AG20443 (cell line): ENCODE results near the gene AP4E1.
"Not testable (repeated sequence)": the region's sequence is repeated elsewhere in the genome, so short reads cannot be mapped to it uniquely, and the experiment has no call there.

Experiments
- DNase-seq: peaks from one replicate; pipeline ENCODE4 v3.0.0; 2012; ENCODE audit warnings: low spot score, mixed read lengths

The AP4E1 gene

DNA sequence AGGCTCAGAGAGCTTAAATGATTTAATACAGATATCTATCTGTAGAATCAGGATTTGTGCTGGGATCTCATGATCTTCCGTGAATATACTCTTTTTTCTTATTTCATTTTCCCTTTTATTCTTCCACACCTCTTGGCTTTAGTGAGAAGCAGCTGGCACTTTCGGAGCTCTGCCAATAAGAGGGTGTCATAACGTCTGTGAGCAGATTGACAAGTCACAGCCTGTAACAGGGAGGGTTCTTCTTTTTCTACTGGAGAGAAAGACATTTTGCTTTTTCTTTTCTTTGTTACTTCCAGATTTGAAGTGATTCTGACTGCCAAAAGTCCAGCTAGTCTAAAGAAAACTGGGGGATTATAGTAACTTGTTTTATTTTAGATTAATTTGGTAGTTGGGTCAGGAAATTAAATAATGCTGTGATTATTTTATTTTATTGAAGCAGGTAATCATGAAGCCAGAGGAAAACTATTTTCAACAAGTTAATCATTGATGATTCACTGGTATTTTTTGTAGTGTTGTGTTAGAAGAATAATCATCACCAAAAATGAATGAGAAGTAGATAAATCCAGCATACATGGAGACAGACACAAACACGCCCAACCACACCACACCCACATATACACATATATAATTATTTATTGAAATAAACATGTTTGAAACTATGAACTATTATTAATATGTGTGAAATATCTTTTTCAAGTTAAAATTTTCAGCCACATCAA lies 116.4 kb downstream of the AP4E1 start:
- peak; percentile 26 for DNase-seq

GRCh38 chr15:51025454-51025846 lies 117.0 kb downstream of the AP4E1 start:
- no peak for DNase-seq

GRCh38 chr15:51030649-51031316 lies 122.3 kb downstream of the AP4E1 start:
- peak; percentile 73 for DNase-seq

- not testable (repeated sequence) for DNase-seq
Measured at GRCh38 chr15:51037474-51037873, 129.0 kb downstream of the AP4E1 start.

GRCh38 chr15:51038162-51038973 lies 129.9 kb downstream of the AP4E1 start:
- no peak for DNase-seq

DNA sequence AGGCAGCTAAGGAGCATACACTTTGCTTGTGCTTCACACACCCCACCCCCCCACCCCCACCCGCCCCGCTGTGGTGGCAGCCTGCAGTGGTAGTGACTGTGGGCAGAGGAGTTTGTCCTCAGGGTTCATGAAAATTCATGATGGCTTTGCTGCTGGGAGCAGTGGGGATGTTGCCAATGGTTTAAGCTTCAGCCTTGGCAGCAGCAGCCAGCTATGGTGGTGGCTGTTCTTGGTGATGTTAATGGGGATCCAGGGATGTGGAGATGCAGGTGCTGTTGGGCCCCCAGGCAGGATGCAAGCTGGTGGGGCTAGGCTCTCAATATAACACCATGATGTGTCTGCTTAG lies 130.5 kb downstream of the AP4E1 start:
- DNase-seq: no peak

GRCh38 chr15:51044037-51044727 lies 135.7 kb downstream of the AP4E1 start:
- no peak for DNase-seq

DNA sequence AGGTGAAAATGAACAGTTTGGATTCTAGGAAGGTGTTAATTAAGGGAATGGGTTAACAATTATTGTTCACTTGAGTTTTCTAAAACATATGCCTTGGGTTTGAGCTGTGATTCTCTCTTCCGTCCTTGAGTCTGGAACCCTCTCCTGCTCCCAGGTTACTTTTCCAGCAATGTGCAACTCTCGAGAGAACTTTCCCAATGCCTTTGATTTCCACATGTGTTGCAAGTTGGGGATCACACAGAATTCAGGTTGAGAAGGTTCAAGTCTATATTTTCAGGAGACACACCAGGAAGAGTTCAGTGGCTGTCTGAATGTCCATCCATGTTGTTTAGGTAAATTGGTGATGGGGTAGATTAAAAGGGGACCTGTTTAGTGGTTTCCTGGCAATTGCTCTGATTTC lies 137.5 kb downstream of the AP4E1 start:
- peak; percentile 2 for DNase-seq

DNA sequence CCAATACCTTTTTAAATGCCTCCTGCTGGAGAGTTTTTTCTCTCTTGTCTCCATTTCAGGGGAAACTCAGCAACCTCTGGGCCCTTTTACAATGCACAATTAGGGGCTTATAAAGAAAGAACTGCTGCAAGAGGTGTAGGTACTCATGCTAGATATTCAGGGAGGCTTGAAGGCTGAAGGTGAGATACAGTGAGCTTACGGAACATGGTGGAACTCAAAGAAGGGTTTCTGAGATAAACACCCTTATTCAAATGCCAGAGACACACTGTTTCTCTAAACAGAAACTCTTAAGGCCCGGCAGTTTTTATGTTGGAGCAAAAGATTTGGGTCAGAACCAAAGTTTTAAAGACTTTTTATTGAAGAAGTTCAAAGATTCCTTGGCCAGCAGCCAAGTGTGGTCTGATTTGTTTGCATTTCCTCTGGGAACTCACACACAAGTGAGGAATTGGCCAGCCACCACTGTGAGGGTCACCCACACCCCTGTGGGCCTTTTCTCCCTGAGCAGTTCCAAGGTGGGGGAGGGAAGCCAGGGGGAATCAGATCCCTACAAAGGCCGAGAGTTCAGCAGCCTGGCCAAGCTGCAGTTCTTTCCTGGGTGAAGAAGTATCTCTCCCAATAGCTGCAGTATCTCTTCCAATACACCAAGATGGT lies 138.4 kb downstream of the AP4E1 start:
- peak; percentile 10 for DNase-seq

DNA sequence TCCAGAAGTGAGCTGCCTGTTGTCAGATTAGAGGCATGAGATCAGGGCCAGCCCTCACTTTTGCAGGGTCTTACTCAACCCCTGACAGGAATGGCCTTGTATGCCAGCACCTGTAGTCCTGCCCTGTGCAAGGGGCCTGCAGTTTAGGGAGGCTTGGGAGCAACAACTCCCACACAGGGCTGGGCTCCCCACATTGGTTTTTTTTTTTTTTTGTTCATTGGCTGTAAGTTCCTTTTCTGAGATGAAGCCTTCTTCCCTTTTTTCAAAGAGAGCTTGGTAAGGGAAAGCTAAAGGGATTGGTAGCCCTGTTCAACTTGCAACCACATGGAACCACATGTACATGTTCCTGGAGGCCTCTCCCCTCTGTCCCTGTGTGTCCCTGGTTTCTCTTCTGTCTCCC lies 139.8 kb downstream of the AP4E1 start:
- peak; percentile 2 for DNase-seq

GRCh38 chr15:51049081-51049480 lies 140.6 kb downstream of the AP4E1 start:
- no peak for DNase-seq

- DNase-seq: peak; percentile 55
Measured at GRCh38 chr15:51051776-51052175, 143.3 kb downstream of the AP4E1 start.

GRCh38 chr15:51053571-51053970 lies 145.1 kb downstream of the AP4E1 start:
- no peak for DNase-seq

- DNase-seq: no peak
Measured at GRCh38 chr15:51054535-51054934, 146.1 kb downstream of the AP4E1 start.
